K562 (cell line): ENCODE data around the gene PHB1. TPM values are rescaled to one million over a fixed set of nuclear protein-coding genes. Genes with fewer than 3 reads are reported as not detected.
A peak's percentile ranks its signal among the peaks of the same experiment; 100 is the strongest.

Experiments used
- ATAC-seq: fragments of 200-7000 bp; cut with Tn5 transposase; 3 replicates; pipeline ENCODE4 v1.9.1; 2020; ENCODE audit warnings: moderate library complexity
- BruUV-seq: library from RNA; stranded (reverse); fragments of 400-500 nt; replicated peaks from 2 replicates; lab custom pipeline; 2021; lab: Mats Ljungman, UMichigan
- CTCF ChIA-PET: fragments of 300-600 bp; formaldehyde crosslinking; extraction: SDS; loops from one replicate; lab custom pipeline; 2021; ENCODE audit warnings: low intra/inter-chr PET ratio; lab: Yijun Ruan, JAX
- POLR2A ChIA-PET: fragments of 300-600, 350-650 bp; sonication (Branson Sonifier 250); formaldehyde crosslinking; extraction: SDS; loops from one replicate; lab custom pipeline; 2021; ENCODE audit warnings: antibody characterized with exemption, inconsistent platforms; lab: Yijun Ruan, JAX
- DNase-seq, 4 experiments: peaks; one replicate each; pipeline versions ENCODE4 v3.0.0 to v3.0.0-alpha.2; 2011 to 2018; ENCODE audit warnings: low spot score in 3 of 4, mixed read lengths in 3 of 4; ENCODE audit errors: extremely low read depth in 1 of 4
- FAIRE-seq: peaks from 2 replicates; lab custom pipeline; 2011; peaks lifted over from hg19 to GRCh38; lab: Jason Lieb, UNC
- H2AFZ ChIP-seq: 2 replicates; pipeline ENCODE4 v1.6.0; 2011; ENCODE audit warnings: low read depth, low read length, control low read depth, inconsistent platforms
- H3K27ac ChIP-seq: fragments of 200-600 bp; 3 replicates; pipeline ENCODE4 v1.8.0; 2011; ENCODE audit warnings: low read depth, mild to moderate bottlenecking, control low read depth, inconsistent platforms, low read length, moderate library complexity, mixed read lengths; ENCODE audit errors: extremely low read depth
- H3K27me3 ChIP-seq, 2 experiments: fragments of 300-600 bp in 1 of 2; 2 replicates in 1 of 2; 3 replicates in 1 of 2; pipeline versions ENCODE4 v1.6.0 to v1.8.0; 2011; ENCODE audit warnings: inconsistent platforms in 2 of 2, low read length in 2 of 2, mild to moderate bottlenecking in 1 of 2, mixed read lengths in 1 of 2, moderate library complexity in 1 of 2; ENCODE audit not compliant: control insufficient read depth in 2 of 2, insufficient read depth in 2 of 2
- H3K36me3 ChIP-seq: fragments of 300-600 bp; 3 replicates; pipeline ENCODE4 v1.8.0; 2011; ENCODE audit warnings: mild to moderate bottlenecking, low read length, inconsistent platforms; ENCODE audit not compliant: control insufficient read depth, insufficient read depth
- H3K4me1 ChIP-seq, 2 experiments: fragments of 200-600 bp in 1 of 2; replicated peaks in 1 of 2; 2 replicates in 1 of 2; 3 replicates in 1 of 2; pipeline versions ENCODE4 v1.5.1 to v1.8.0; 2011; ENCODE audit warnings: inconsistent platforms in 2 of 2, low read length in 2 of 2, mild to moderate bottlenecking in 1 of 2, mixed read lengths in 1 of 2, moderate library complexity in 1 of 2; ENCODE audit not compliant: control insufficient read depth in 2 of 2, insufficient read depth in 2 of 2
- H3K4me2 ChIP-seq: 2 replicates; pipeline ENCODE4 v1.6.1; 2011; ENCODE audit warnings: low read length, control low read depth, inconsistent platforms, mixed read lengths; ENCODE audit not compliant: insufficient read depth
- H3K4me3 ChIP-seq: fragments of 200-600 bp; sonication (generic), shearing (Covaris generic); 2 replicates; pipeline ENCODE4 v1.5.1; 2016; ENCODE audit warnings: control low read depth, inconsistent platforms
- H3K79me2 ChIP-seq: fragments of 200-600 bp; 3 replicates; pipeline ENCODE4 v1.8.0; 2011; ENCODE audit warnings: low read length, inconsistent platforms; ENCODE audit not compliant: control insufficient read depth, insufficient read depth
- H3K9ac ChIP-seq, 2 experiments: 2 replicates each; pipeline versions ENCODE4 v1.6.0 to v1.6.1; 2011; ENCODE audit warnings: low read depth in 2 of 2, low read length in 2 of 2, control low read depth in 1 of 2, inconsistent platforms in 1 of 2, mild to moderate bottlenecking in 1 of 2, mixed read lengths in 1 of 2; ENCODE audit not compliant: insufficient read depth in 1 of 2
- H3K9me1 ChIP-seq: one replicate; pipeline ENCODE4 v1.6.0; 2011; ENCODE audit warnings: inconsistent platforms, mild to moderate bottlenecking, low read length, moderate library complexity; ENCODE audit not compliant: control insufficient read depth, insufficient read depth
- H3K9me3 ChIP-seq: replicated peaks from 2 replicates; pipeline ENCODE4 v1.5.1; 2011; ENCODE audit warnings: low read depth, low read length, inconsistent platforms; ENCODE audit not compliant: control insufficient read depth, insufficient read depth
- H4K20me1 ChIP-seq: replicated peaks from 2 replicates; pipeline ENCODE4 v1.6.1; 2011; ENCODE audit warnings: low read length, inconsistent platforms, mixed read lengths; ENCODE audit not compliant: control insufficient read depth, insufficient read depth
- CEBPB ChIP-seq: fragments of 450-650 bp; IDR thresholded peaks from 2 replicates; pipeline ENCODE4 v1.6.1; 2016; ENCODE audit warnings: missing genetic modification characterization, missing compliant biosample characterization
- FOXJ2 ChIP-seq: fragments of 200-800 bp; sonication (Bioruptor generic); IDR thresholded peaks from 2 replicates; pipeline ENCODE4 v1.6.1; 2016; ENCODE audit warnings: missing genetic modification characterization, missing compliant biosample characterization
- GATA2 ChIP-seq: sonication (generic); formaldehyde crosslinking; IDR thresholded peaks from 2 replicates; pipeline ENCODE4 v1.4.0; 2020; ENCODE audit warnings: mild to moderate bottlenecking, missing genetic modification reagents
- JUN ChIP-seq, 2 experiments: sonication (generic) in 1 of 2; formaldehyde crosslinking in 1 of 2; IDR thresholded peaks; 2 replicates each; pipeline versions ENCODE4 v1.6.1 to v1.8.0; 2012 to 2022; ENCODE audit warnings: borderline replicate concordance in 2 of 2, mild to moderate bottlenecking in 2 of 2, improper control_type of control experiment in 1 of 2, low read depth in 1 of 2, low read length in 1 of 2, missing genetic modification reagents in 1 of 2
- POLR2B ChIP-seq: fragments of 450-650 bp; IDR thresholded peaks from 2 replicates; pipeline ENCODE4 v1.6.1; 2018; ENCODE audit warnings: low read depth; ENCODE audit not compliant: partially characterized antibody
- ZNF121 ChIP-seq: sonication (generic); formaldehyde crosslinking; conservative IDR thresholded peaks from 2 replicates; pipeline ENCODE4 v1.8.0; 2022; ENCODE audit warnings: missing genetic modification reagents
- WGBS: fragments of 100-300 bp; shearing (Covaris generic); methylation state at CpG from one replicate; pipeline ENCODE4 v1.1.6; 2016; ENCODE audit warnings: low coverage, mixed read lengths; ENCODE audit not compliant: insufficient coverage; ENCODE audit errors: missing lambda C conversion rate; 5-methylcytosine and 5-hydroxymethylcytosine counted together
- in situ Hi-C: fragments of 300-500 bp; cut with MboI; formaldehyde crosslinking; loops from 4 replicates; pipeline ENCODE4 v1.15.0; 2018; ENCODE audit warnings: inconsistent platforms, mixed read lengths
- intact Hi-C: fragments of 100-400 bp; cut with micrococcal nuclease; formaldehyde crosslinking; loops from 2 replicates; pipeline ENCODE4 v1.14.2; 2022
- polyA plus RNA-seq, 8 experiments: library from polyadenylated mRNA; depleted of rRNA in 4 of 8; stranded (reverse) in 5 of 8; unstranded in 3 of 8; fragments of >200 nt; fragmentation: Nextera tagmentation in 2 of 8; fragmentation: Illumina TruSeq in 1 of 8; extraction: Ambion mirVana in 2 of 8; extraction: Trizol in 1 of 8; gene quantifications; 2 replicates each; pipeline versions ENCODE4 v1.2.1 to v1.2.3, GENCODE V29; 2011 to 2014; ENCODE audit warnings: inconsistent platforms in 1 of 8, missing spikeins in 1 of 8
- total RNA-seq, 7 experiments: library from RNA; depleted of rRNA in 6 of 7; stranded (reverse); fragments of >200 nt in 6 of 7; fragmentation: Illumina TruSeq in 2 of 7; extraction: Trizol in 2 of 7; gene quantifications; 2 replicates each; pipeline versions ENCODE4 v1.2.1 to v1.2.3, GENCODE V29; 2011 to 2021; ENCODE audit warnings: low replicate concordance in 1 of 7
- TF ChIP-seq, protein P1 (sequence below), 2 experiments: fragments of 450-650 bp; IDR thresholded peaks; 2 replicates each; pipeline ENCODE4 v1.6.1; 2016
- TF ChIP-seq, protein P2 (sequence below): fragments of 450-650 bp; IDR thresholded peaks from 2 replicates; pipeline ENCODE4 v1.6.1; 2018; ENCODE audit not compliant: partially characterized antibody
- TF ChIP-seq, protein P3 (sequence below): fragments of 250-450 bp; sonication (Bioruptor Pico); IDR thresholded peaks from 2 replicates; pipeline ENCODE4 v1.4.0; 2020
- TF ChIP-seq, protein P4 (sequence below): fragments of 250-450 bp; sonication (Bioruptor Pico); IDR thresholded peaks from 2 replicates; pipeline ENCODE4 v1.8.0; 2021; ENCODE audit warnings: borderline replicate concordance, mild to moderate bottlenecking, moderate library complexity; ENCODE audit not compliant: poor library complexity, severe bottlenecking
- TF ChIP-seq, protein P5 (sequence below): sonication (generic); formaldehyde crosslinking; IDR thresholded peaks from 2 replicates; pipeline ENCODE4 v1.8.0; 2023; ENCODE audit warnings: mild to moderate bottlenecking, missing genetic modification reagents

The PHB1 gene
- total and polyA plus RNA-seq, 9 of the 15 experiments (the other 6 are each of a cell fraction or from before 2014, with no cell fraction given) = 191 to 818 (median 349) TPM

DNA sequence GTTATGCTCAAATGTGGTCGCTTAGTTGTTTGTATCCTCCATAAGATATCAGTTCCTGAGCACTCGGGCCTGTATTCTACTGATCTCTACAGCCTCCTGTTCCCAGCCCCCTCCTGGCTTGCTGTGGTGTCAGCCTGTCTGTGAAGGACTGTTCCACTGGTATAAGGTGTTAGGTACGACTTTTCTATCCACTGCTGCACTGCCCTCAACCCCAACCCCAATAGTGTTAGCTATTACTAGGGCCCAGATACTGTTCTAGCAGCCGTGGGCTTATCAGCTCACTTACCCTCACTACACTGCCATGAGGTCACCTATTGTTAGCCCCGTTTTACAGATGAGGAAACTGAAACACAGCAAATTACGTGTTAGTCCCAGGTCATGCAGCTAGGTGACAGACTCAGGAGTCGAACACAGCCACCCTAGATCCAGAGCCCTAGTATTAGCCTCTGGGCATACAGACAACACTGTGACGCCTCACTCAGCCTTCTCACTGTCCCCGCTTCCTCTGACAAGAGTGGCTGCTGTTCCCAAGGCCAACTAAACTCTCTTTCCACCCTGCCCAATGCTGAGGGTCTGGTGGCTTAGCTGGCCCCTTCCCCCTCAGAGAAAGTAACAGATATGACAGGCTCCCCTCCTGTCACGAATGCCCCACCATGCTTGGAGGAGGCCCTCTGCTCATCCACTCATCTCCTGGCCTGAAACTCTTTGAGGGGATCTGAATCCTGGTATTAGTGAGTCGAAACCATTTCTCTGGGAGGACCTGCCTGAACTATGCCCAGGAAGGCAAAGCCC lies 27.0 kb downstream of the PHB1 start:
- H3K27me3 ChIP-seq = peaks cover 0 to 1% of the 10 kb centered on the region in 2 experiments; a peak in 1 of 5 replicates
- peak; percentile 86 for FAIRE-seq
- BruUV-seq = no TSS peak
- ChIA-PET CTCF (no interaction called here), POLR2A (interaction anchor here (0.6 to 1.1 kb wide), 3 partner anchors 73 to 161 kb away, joined by 3 to 4 read pairs (median 3); no protein-coding TSS in a partner anchor)
- peak overlapping the region; percentile 64 for H3K4me2 ChIP-seq
- no peaks in the 10 kb centered on the region for H3K36me3 ChIP-seq
- H4K20me1 ChIP-seq = no peaks in the 10 kb centered on the region
- H3K9me1 ChIP-seq = peaks cover 5% of the 10 kb centered on the region
- no peaks in the 10 kb centered on the region for H3K9me3 ChIP-seq
- in situ Hi-C loops = loop anchor here (5.0 kb wide), 1 partner anchor 70 kb away; no protein-coding TSS in a partner anchor
- H3K27ac ChIP-seq = peak overlapping the region; percentile 45; the same call in 2 of the 3 replicates
- WGBS = 38% methylated on average over 11 of the region's 11 CpGs
- H3K79me2 ChIP-seq = no peaks in the 10 kb centered on the region
- H2AFZ ChIP-seq = peak overlapping the region; percentile 99
- no peak overlapping the region for H3K4me3 ChIP-seq
- H3K9ac ChIP-seq = peak overlapping the region; percentile 29 to 38; a peak in 2 of 4 replicates
- peak; percentile 31 to 57 (median 37) for DNase-seq
- intact Hi-C loops = no loop called here
- H3K4me1 ChIP-seq = peaks cover 20 to 38% of the 10 kb centered on the region in 2 experiments
- ATAC-seq = peak; percentile 73
- TF ChIP-seq GATA2 (CRISPR knock-in tag) (no peak), POLR2B (no peak), JUN (IDR thresholded peaks at IDR 0.05; ENCODE audit: borderline replicate concordance, low read depth, low read length) (peak; percentile 5; the same call in 1 of the 2 replicates), JUN (CRISPR knock-in tag; IDR thresholded peaks at IDR 0.05; ENCODE audit: borderline replicate concordance) (no peak), ZNF121 (CRISPR knock-in tag) (no peak), FOXJ2 (tag) (no peak), CEBPB (no peak)
- TF ChIP-seq, protein P1, sequence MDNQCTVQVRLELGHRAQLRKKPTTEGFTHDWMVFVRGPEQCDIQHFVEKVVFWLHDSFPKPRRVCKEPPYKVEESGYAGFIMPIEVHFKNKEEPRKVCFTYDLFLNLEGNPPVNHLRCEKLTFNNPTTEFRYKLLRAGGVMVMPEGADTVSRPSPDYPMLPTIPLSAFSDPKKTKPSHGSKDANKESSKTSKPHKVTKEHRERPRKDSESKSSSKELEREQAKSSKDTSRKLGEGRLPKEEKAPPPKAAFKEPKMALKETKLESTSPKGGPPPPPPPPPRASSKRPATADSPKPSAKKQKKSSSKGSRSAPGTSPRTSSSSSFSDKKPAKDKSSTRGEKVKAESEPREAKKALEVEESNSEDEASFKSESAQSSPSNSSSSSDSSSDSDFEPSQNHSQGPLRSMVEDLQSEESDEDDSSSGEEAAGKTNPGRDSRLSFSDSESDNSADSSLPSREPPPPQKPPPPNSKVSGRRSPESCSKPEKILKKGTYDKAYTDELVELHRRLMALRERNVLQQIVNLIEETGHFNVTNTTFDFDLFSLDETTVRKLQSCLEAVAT (IDR thresholded peaks at IDR 0.05) = no peak
- TF ChIP-seq, protein P2, sequence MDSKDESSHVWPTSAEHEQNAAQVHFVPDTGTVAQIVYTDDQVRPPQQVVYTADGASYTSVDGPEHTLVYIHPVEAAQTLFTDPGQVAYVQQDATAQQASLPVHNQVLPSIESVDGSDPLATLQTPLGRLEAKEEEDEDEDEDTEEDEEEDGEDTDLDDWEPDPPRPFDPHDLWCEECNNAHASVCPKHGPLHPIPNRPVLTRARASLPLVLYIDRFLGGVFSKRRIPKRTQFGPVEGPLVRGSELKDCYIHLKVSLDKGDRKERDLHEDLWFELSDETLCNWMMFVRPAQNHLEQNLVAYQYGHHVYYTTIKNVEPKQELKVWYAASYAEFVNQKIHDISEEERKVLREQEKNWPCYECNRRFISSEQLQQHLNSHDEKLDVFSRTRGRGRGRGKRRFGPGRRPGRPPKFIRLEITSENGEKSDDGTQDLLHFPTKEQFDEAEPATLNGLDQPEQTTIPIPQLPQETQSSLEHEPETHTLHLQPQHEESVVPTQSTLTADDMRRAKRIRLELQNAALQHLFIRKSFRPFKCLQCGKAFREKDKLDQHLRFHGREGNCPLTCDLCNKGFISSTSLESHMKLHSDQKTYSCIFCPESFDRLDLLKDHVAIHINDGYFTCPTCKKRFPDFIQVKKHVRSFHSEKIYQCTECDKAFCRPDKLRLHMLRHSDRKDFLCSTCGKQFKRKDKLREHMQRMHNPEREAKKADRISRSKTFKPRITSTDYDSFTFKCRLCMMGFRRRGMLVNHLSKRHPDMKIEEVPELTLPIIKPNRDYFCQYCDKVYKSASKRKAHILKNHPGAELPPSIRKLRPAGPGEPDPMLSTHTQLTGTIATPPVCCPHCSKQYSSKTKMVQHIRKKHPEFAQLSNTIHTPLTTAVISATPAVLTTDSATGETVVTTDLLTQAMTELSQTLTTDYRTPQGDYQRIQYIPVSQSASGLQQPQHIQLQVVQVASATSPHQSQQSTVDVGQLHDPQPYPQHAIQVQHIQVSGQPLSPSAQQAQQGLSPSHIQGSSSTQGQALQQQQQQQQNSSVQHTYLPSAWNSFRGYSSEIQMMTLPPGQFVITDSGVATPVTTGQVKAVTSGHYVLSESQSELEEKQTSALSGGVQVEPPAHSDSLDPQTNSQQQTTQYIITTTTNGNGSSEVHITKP = peak; percentile 81
- TF ChIP-seq, protein P3, sequence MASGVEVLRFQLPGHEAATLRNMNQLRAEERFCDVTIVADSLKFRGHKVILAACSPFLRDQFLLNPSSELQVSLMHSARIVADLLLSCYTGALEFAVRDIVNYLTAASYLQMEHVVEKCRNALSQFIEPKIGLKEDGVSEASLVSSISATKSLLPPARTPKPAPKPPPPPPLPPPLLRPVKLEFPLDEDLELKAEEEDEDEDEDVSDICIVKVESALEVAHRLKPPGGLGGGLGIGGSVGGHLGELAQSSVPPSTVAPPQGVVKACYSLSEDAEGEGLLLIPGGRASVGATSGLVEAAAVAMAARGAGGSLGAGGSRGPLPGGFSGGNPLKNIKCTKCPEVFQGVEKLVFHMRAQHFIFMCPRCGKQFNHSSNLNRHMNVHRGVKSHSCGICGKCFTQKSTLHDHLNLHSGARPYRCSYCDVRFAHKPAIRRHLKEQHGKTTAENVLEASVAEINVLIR (CRISPR knock-in tag) = no peak
- TF ChIP-seq, protein P4, sequence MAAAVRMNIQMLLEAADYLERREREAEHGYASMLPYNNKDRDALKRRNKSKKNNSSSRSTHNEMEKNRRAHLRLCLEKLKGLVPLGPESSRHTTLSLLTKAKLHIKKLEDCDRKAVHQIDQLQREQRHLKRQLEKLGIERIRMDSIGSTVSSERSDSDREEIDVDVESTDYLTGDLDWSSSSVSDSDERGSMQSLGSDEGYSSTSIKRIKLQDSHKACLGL (CRISPR knock-in tag) = no peak
- TF ChIP-seq, protein P5, sequence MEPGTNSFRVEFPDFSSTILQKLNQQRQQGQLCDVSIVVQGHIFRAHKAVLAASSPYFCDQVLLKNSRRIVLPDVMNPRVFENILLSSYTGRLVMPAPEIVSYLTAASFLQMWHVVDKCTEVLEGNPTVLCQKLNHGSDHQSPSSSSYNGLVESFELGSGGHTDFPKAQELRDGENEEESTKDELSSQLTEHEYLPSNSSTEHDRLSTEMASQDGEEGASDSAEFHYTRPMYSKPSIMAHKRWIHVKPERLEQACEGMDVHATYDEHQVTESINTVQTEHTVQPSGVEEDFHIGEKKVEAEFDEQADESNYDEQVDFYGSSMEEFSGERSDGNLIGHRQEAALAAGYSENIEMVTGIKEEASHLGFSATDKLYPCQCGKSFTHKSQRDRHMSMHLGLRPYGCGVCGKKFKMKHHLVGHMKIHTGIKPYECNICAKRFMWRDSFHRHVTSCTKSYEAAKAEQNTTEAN (CRISPR knock-in tag) = no peak
